Body of pancreas (tissue), 4 donors: ENCODE results near the gene STAT2.

Experiments used
- CTCF ChIP-seq, 7 experiments: fragments of 450-650 bp in 4 of 7; fragments of 200-600 bp in 3 of 7; sonication (generic) in 3 of 7; IDR thresholded peaks; one replicate each; pipeline ENCODE4 v1.5.1; 2016 to 2019; ENCODE audit warnings: antibody characterized with exemption in 7 of 7
- POLR2A ChIP-seq, 3 donors: fragments of 450-650 bp; IDR thresholded peaks; one replicate each; pipeline ENCODE4 v1.6.1; 2016; ENCODE audit warnings: antibody characterized with exemption in 3 of 3, mild to moderate bottlenecking in 2 of 3

DNA sequence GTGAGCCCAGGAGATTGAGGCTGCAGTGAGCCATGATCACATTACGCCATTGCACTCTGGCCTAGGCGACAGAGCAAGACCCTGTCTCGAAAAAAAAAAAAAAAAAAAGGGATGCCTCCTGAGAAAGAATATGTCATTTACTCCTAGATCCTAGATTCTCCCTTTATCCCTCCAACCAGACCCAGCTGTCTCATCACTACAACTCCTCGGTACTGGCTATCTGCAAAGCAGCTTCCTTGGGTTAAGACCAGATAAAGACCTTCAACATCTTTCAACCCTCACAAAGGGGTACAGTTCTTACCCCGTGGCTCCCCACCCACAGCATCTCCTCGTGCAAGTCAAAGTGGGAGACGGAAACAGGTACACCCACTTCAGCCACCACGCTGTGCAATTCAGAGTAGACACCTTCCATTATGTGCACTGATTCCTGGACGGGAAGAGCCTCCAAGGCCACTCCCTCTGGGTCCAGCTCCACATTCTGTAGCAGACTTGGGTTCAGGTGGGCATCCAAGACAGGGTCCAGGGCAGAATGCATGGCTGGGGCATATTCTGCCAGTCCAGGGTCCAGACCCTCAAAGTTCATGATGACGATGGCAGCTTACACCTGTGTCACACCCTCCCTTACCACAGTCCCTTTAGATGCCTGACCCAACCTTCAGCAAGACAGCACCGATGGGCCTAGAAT, 27.3 kb downstream of the STAT2 start:
- TF ChIP-seq POLR2A (IDR thresholded peaks at IDR 0.05) (no peak), CTCF (IDR thresholded peaks at IDR 0.05) (no peak)
